VCaP (cell line): ENCODE measurements around the gene PPAN.

Experiments
- H3K27ac ChIP-seq: fragments of 450-650 bp; 2 replicates; pipeline ENCODE4 v1.5.1; 2017
- CTCF ChIP-seq: fragments of 450-650 bp; conservative IDR thresholded peaks from 2 replicates; pipeline ENCODE4 v1.5.1; 2017; ENCODE audit warnings: mild to moderate bottlenecking, moderate library complexity

PPAN gene

GRCh38 chr19:10106100-10106936 is at the start of gene PPAN:
TSS of gene PPAN (plus strand) at chr19:10106362. CDS start at chr19:10106395, 33 bp downstream.
- peak within 1 kb of the TSS; percentile 75 for H3K27ac ChIP-seq
- TF ChIP-seq CTCF: no peak

- no peak overlapping the region for H3K27ac ChIP-seq
- TF ChIP-seq CTCF: no peak
Observed at GRCh38 chr19:10061717-10062310, 44.3 kb upstream of the PPAN start.

- no peak for TF ChIP-seq CTCF
- no peak overlapping the region for H3K27ac ChIP-seq
Observed at GRCh38 chr19:10068205-10068604, 38.0 kb upstream of the PPAN start.

- TF ChIP-seq CTCF: no peak
- H3K27ac ChIP-seq: no peak overlapping the region
Observed at GRCh38 chr19:10069046-10069445, 37.1 kb upstream of the PPAN start.

- TF ChIP-seq CTCF: no peak
- H3K27ac ChIP-seq: no peak overlapping the region
Observed at GRCh38 chr19:10070730-10071446, 35.3 kb upstream of the PPAN start.

GRCh38 chr19:10074153-10074552 is 32.0 kb upstream of the PPAN start:
- H3K27ac ChIP-seq: no peak overlapping the region
- no peak for TF ChIP-seq CTCF

GRCh38 chr19:10076535-10076934 is 29.6 kb upstream of the PPAN start:
- no peak overlapping the region for H3K27ac ChIP-seq
- no peak for TF ChIP-seq CTCF
